GM10266 (cell line): Measurements from ENCODE around the gene PLCB3.

Experiments used
- DNase-seq: peaks from one replicate; pipeline ENCODE4 v3.0.0; 2012; ENCODE audit errors: extremely low spot score
- TF ChIP-seq, protein P1 (sequence below): IDR thresholded peaks from 2 replicates; pipeline ENCODE4 v1.5.1; 2012; ENCODE audit warnings: mild to moderate bottlenecking, low read depth; ENCODE audit not compliant: control insufficient read depth, insufficient read depth; ENCODE audit errors: missing control alignments

The PLCB3 gene

DNA sequence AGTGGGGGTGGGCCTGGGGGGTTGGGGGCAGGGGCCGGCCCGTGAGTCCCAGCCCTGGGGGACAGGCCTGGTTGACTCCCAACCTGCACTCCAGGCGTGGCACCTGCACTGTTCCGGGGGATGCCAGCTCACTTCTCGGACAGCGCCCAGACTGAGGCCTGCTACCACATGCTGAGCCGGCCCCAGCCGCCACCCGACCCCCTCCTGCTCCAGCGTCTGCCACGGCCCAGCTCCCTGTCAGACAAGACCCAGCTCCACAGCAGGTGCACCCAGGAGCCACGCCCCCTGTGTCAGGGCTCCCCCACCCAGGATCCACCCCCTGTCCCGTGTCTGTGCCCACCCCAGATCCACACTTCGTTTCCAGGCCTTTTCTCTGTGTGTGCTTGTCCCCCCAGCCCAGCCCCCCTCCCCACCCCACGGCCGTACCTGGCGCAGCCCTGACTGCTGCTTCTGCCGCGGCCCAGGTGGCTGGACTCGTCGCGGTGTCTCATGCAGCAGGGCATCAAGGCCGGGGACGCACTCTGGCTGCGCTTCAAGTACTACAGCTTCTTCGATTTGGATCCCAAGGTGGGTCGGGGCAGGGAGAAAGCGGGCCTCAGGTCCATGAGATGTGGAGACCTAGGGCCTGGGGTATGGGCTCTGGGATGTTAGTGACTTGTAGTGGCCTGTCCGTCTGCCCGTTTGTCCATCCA, 40.0 kb upstream of the PLCB3 start:
- no peak for DNase-seq
- TF ChIP-seq, protein P1, sequence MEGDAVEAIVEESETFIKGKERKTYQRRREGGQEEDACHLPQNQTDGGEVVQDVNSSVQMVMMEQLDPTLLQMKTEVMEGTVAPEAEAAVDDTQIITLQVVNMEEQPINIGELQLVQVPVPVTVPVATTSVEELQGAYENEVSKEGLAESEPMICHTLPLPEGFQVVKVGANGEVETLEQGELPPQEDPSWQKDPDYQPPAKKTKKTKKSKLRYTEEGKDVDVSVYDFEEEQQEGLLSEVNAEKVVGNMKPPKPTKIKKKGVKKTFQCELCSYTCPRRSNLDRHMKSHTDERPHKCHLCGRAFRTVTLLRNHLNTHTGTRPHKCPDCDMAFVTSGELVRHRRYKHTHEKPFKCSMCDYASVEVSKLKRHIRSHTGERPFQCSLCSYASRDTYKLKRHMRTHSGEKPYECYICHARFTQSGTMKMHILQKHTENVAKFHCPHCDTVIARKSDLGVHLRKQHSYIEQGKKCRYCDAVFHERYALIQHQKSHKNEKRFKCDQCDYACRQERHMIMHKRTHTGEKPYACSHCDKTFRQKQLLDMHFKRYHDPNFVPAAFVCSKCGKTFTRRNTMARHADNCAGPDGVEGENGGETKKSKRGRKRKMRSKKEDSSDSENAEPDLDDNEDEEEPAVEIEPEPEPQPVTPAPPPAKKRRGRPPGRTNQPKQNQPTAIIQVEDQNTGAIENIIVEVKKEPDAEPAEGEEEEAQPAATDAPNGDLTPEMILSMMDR, result no peak

DNA sequence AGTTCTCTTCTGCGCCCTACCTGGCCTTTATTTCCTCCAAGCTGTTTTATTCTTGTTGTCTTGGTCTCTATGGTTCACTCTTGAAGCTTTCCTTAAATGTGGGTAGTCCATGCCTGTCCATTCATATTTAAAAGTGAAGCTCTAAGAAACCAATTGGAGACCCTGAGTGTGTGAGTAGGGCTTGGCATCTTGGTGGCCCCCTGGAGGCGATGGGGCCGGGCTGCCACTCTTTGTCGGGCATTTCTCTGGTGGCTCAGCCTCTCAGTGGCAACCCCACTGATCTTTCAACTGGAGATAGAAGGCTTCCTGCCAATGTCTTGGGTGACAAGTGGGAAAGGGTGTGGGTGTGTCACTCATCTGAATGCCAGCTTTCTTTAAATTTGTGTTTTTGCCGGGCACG, 34.5 kb upstream of the PLCB3 start:
- no peak for DNase-seq
- TF ChIP-seq, protein P1, result no peak

DNA sequence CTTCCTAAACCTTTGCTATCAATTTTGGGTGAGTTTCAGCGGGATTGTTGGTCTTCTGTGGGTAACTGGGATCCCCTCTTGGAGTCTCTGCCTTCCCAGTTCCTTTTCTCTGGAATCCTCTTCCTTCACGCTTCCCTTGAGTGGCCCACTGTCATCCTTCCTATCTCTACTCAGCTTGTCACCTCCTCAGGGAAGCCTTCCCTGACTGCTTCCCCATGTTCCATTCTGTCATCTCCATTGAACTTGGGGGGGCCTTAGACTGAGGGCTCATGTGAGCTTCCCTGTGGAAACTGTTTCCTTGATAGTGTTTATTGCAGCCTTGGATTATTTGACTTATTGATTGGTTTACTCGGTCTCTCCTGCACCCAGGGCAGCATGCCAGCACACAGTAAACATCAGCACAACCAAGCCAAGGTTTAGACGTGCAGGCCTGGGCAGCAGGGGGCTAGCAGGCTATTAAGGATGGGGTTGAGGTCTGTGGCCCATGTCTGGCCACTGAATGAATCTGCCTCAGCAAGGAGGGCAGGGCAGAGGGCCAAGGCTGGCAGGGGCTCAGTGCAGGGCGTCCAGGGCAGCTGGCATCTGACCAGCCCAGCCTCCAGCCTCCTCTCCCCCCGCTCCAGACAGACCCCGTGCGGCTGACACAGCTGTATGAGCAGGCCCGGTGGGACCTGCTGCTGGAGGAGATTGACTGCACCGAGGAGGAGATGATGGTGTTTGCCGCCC, 32.5 kb upstream of the PLCB3 start:
- no peak for DNase-seq
- TF ChIP-seq, protein P1, result no peak

DNA sequence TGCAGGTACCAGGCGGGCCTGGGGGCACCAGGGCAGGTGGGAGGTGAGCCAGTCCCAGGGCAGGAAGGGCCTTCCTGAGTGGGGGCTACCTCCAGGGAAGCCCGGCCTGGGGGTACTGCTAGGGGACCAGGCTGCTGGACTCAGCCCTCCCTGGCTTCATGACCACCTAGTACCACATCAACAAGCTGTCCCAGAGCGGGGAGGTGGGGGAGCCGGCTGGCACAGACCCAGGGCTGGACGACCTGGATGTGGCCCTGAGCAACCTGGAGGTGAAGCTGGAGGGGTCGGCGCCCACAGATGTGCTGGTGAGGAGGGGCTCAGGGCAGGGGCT, 32.0 kb upstream of the PLCB3 start:
- no peak for DNase-seq
- TF ChIP-seq, protein P1, result no peak

DNA sequence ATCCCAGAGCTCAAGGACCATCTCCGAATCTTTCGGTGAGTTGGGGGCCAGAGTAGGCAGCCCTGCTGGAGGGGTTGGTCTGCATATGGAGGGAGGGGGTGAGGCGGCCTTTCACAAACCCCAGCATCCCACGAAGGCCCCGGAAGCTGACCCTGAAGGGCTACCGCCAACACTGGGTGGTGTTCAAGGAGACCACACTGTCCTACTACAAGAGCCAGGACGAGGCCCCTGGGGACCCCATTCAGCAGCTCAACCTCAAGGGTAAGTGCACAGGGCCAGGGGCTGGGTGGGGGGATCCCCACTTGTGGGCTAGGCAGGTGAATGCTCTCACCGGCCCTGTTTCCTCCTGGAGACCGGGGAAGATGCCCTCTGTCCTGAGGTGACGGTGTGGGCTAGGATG, 31.6 kb upstream of the PLCB3 start:
- TF ChIP-seq, protein P1, result no peak
- DNase-seq, result no peak

DNA sequence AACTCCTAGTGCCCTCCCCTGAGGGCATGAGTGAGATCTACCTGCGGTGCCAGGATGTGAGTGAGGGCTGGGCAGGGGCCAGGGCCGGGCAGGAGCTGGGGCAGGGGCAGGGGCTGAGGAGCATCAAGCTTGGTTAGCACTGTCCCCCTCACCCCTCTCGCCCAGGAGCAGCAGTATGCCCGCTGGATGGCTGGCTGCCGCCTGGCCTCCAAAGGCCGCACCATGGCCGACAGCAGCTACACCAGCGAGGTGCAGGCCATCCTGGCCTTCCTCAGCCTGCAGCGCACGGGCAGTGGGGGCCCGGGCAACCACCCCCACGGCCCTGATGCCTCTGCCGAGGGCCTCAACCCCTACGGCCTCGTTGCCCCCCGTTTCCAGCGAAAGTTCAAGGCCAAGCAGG, 31.1 kb upstream of the PLCB3 start:
- TF ChIP-seq, protein P1, result no peak
- DNase-seq, result no peak

DNA sequence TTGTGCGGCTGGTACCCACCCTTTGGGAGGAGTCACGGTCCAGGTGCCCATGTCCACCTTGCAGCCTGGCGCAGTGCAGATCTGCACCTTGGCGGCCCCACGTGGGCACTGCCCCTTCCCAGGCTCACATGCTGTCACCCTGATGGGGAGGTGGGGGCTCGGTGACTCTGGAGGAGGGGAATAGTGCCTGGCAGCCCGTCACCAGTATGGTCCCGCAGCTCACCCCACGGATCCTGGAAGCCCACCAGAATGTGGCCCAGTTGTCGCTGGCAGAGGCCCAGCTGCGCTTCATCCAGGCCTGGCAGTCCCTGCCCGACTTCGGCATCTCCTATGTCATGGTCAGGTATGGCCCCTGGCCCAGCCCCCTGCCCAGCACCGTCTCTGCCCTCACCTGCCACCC, 30.5 kb upstream of the PLCB3 start:
- DNase-seq, result no peak
- TF ChIP-seq, protein P1, result no peak
